ENCODE measurements around the gene RNF220.

RNF220 gene

GRCh38 chr1:44431861-44432260 lies 26.8 kb downstream of the RNF220 start:
- no peak overlapping the region for H3K18ac ChIP-seq (ENCODE audit: low read length)
- no peaks in the 10 kb centered on the region for H3K79me2 ChIP-seq (ENCODE audit: control insufficient read depth, insufficient read depth, low read length, poor library complexity)
- H3K4me2 ChIP-seq (ENCODE audit: low read length): no peak overlapping the region
- no peaks in the 10 kb centered on the region for H3K79me1 ChIP-seq (ENCODE audit: low read length)
- no peak overlapping the region for H3K4ac ChIP-seq (ENCODE audit: low read depth, low read length)
- no peak overlapping the region for H2BK120ac ChIP-seq (ENCODE audit: insufficient read depth, low read length, poor library complexity)
- H3K36me3 ChIP-seq (ENCODE audit: control insufficient read depth in 1 of 2, insufficient read depth in 2 of 2, low read length in 2 of 2): no peaks in the 10 kb centered on the region
- H2AFZ ChIP-seq (ENCODE audit: insufficient read depth, low read length, poor library complexity): no peak overlapping the region
- H4K8ac ChIP-seq (ENCODE audit: low read depth, low read length): no peak overlapping the region
- H3K23ac ChIP-seq (ENCODE audit: low read length): no peak overlapping the region
- DNase-seq: no peak
- H3K27me3 ChIP-seq (ENCODE audit: insufficient read depth, low read length): no peaks in the 10 kb centered on the region
- H4K12ac ChIP-seq (ENCODE audit: low read depth, low read length): no peak overlapping the region
- H3K9ac ChIP-seq (ENCODE audit: low read length): no peak overlapping the region
- H3K9me3 ChIP-seq (ENCODE audit: insufficient read depth, low read depth, low read length): no peaks in the 10 kb centered on the region
- no peak overlapping the region for H2AK5ac ChIP-seq (ENCODE audit: low read length)
- no peak overlapping the region for H4K91ac ChIP-seq (ENCODE audit: low read depth, low read length)
- H3K4me1 ChIP-seq (ENCODE audit: control insufficient read depth in 1 of 2, insufficient read depth in 2 of 2, low read length in 2 of 2): no peaks in the 10 kb centered on the region
- no peak overlapping the region for H3K27ac ChIP-seq (ENCODE audit: low read depth, low read length)
- no peak overlapping the region for H3K4me3 ChIP-seq (ENCODE audit: low read depth, low read length)
- H3K14ac ChIP-seq (ENCODE audit: low read length): no peak overlapping the region
- H2BK5ac ChIP-seq (ENCODE audit: low read depth, low read length, poor library complexity): no peak overlapping the region
- WGBS (ENCODE audit: extremely low coverage, insufficient coverage, insufficient read length): no CpG with 5 or more reads among the region's 2 CpGs
- no peak overlapping the region for H2BK12ac ChIP-seq (ENCODE audit: low read length)

GRCh38 chr1:44433209-44433608 lies 28.2 kb downstream of the RNF220 start:
- no peak overlapping the region for H4K12ac ChIP-seq (ENCODE audit: low read depth, low read length)
- no peaks in the 10 kb centered on the region for H3K9me3 ChIP-seq (ENCODE audit: insufficient read depth, low read depth, low read length)
- no peak overlapping the region for H3K23ac ChIP-seq (ENCODE audit: low read length)
- H2BK120ac ChIP-seq (ENCODE audit: insufficient read depth, low read length, poor library complexity): no peak overlapping the region
- H2BK12ac ChIP-seq (ENCODE audit: low read length): no peak overlapping the region
- no peak overlapping the region for H3K18ac ChIP-seq (ENCODE audit: low read length)
- H3K4me1 ChIP-seq (ENCODE audit: control insufficient read depth in 1 of 2, insufficient read depth in 2 of 2, low read length in 2 of 2): no peaks in the 10 kb centered on the region
- no peak overlapping the region for H3K4ac ChIP-seq (ENCODE audit: low read depth, low read length)
- no peak for DNase-seq
- no peak overlapping the region for H3K14ac ChIP-seq (ENCODE audit: low read length)
- no peak overlapping the region for H2AK5ac ChIP-seq (ENCODE audit: low read length)
- no CpG with 5 or more reads among the region's 2 CpGs for WGBS (ENCODE audit: extremely low coverage, insufficient coverage, insufficient read length)
- no peak overlapping the region for H2BK5ac ChIP-seq (ENCODE audit: low read depth, low read length, poor library complexity)
- no peak overlapping the region for H3K4me2 ChIP-seq (ENCODE audit: low read length)
- H3K4me3 ChIP-seq (ENCODE audit: low read depth, low read length): no peak overlapping the region
- no peaks in the 10 kb centered on the region for H3K79me2 ChIP-seq (ENCODE audit: control insufficient read depth, insufficient read depth, low read length, poor library complexity)
- no peak overlapping the region for H4K8ac ChIP-seq (ENCODE audit: low read depth, low read length)
- no peak overlapping the region for H3K9ac ChIP-seq (ENCODE audit: low read length)
- H3K27me3 ChIP-seq (ENCODE audit: insufficient read depth, low read length): no peaks in the 10 kb centered on the region
- H4K91ac ChIP-seq (ENCODE audit: low read depth, low read length): no peak overlapping the region
- H3K27ac ChIP-seq (ENCODE audit: low read depth, low read length): no peak overlapping the region
- H3K79me1 ChIP-seq (ENCODE audit: low read length): no peaks in the 10 kb centered on the region
- H3K36me3 ChIP-seq (ENCODE audit: control insufficient read depth in 1 of 2, insufficient read depth in 2 of 2, low read length in 2 of 2): no peaks in the 10 kb centered on the region
- no peak overlapping the region for H2AFZ ChIP-seq (ENCODE audit: insufficient read depth, low read length, poor library complexity)

- WGBS (ENCODE audit: extremely low coverage, insufficient coverage, insufficient read length): no CpG with 5 or more reads among the region's 5 CpGs
- no peaks in the 10 kb centered on the region for H3K36me3 ChIP-seq (ENCODE audit: control insufficient read depth in 1 of 2, insufficient read depth in 2 of 2, low read length in 2 of 2)
- no peaks in the 10 kb centered on the region for H3K4me1 ChIP-seq (ENCODE audit: control insufficient read depth in 1 of 2, insufficient read depth in 2 of 2, low read length in 2 of 2)
- no peaks in the 10 kb centered on the region for H3K9me3 ChIP-seq (ENCODE audit: insufficient read depth, low read depth, low read length)
- H3K79me2 ChIP-seq (ENCODE audit: control insufficient read depth, insufficient read depth, low read length, poor library complexity): no peaks in the 10 kb centered on the region
- no peak overlapping the region for H2BK12ac ChIP-seq (ENCODE audit: low read length)
- no peak overlapping the region for H2BK120ac ChIP-seq (ENCODE audit: insufficient read depth, low read length, poor library complexity)
- H3K27ac ChIP-seq (ENCODE audit: low read depth, low read length): no peak overlapping the region
- H3K4me2 ChIP-seq (ENCODE audit: low read length): no peak overlapping the region
- H3K23ac ChIP-seq (ENCODE audit: low read length): no peak overlapping the region
- H2AK5ac ChIP-seq (ENCODE audit: low read length): no peak overlapping the region
- H4K8ac ChIP-seq (ENCODE audit: low read depth, low read length): peak overlapping the region; percentile 10
- H2BK5ac ChIP-seq (ENCODE audit: low read depth, low read length, poor library complexity): no peak overlapping the region
- H3K9ac ChIP-seq (ENCODE audit: low read length): no peak overlapping the region
- no peak overlapping the region for H2AFZ ChIP-seq (ENCODE audit: insufficient read depth, low read length, poor library complexity)
- no peaks in the 10 kb centered on the region for H3K27me3 ChIP-seq (ENCODE audit: insufficient read depth, low read length)
- H4K91ac ChIP-seq (ENCODE audit: low read depth, low read length): no peak overlapping the region
- H3K14ac ChIP-seq (ENCODE audit: low read length): no peak overlapping the region
- H3K79me1 ChIP-seq (ENCODE audit: low read length): no peaks in the 10 kb centered on the region
- DNase-seq: no peak
- no peak overlapping the region for H3K4ac ChIP-seq (ENCODE audit: low read depth, low read length)
- H3K18ac ChIP-seq (ENCODE audit: low read length): no peak overlapping the region
- H3K4me3 ChIP-seq (ENCODE audit: low read depth, low read length): no peak overlapping the region
- no peak overlapping the region for H4K12ac ChIP-seq (ENCODE audit: low read depth, low read length)
Measured at GRCh38 chr1:44436401-44437106, 31.5 kb downstream of the RNF220 start.

- Histone ChIP-seq H4K8ac (ENCODE audit: low read depth, low read length) (no peak overlapping the region), H3K9ac (ENCODE audit: low read length) (no peak overlapping the region), H3K9me3 (ENCODE audit: insufficient read depth, low read depth, low read length) (no peaks in the 10 kb centered on the region), H2AK5ac (ENCODE audit: low read length) (no peak overlapping the region), H3K4me3 (ENCODE audit: low read depth, low read length) (no peak overlapping the region), H3K4ac (ENCODE audit: low read depth, low read length) (no peak overlapping the region), H2BK12ac (ENCODE audit: low read length) (no peak overlapping the region), H2AFZ (ENCODE audit: insufficient read depth, low read length, poor library complexity) (no peak overlapping the region), H3K36me3 (ENCODE audit: control insufficient read depth in 1 of 2, insufficient read depth in 2 of 2, low read length in 2 of 2) (no peaks in the 10 kb centered on the region), H3K4me2 (ENCODE audit: low read length) (no peak overlapping the region), H3K18ac (ENCODE audit: low read length) (no peak overlapping the region), H3K79me2 (ENCODE audit: control insufficient read depth, insufficient read depth, low read length, poor library complexity) (no peaks in the 10 kb centered on the region), H4K12ac (ENCODE audit: low read depth, low read length) (no peak overlapping the region), H3K27me3 (ENCODE audit: insufficient read depth, low read length) (no peaks in the 10 kb centered on the region), H2BK120ac (ENCODE audit: insufficient read depth, low read length, poor library complexity) (no peak overlapping the region), H3K27ac (ENCODE audit: low read depth, low read length) (no peak overlapping the region), H3K23ac (ENCODE audit: low read length) (no peak overlapping the region), H3K4me1 (ENCODE audit: control insufficient read depth in 1 of 2, insufficient read depth in 2 of 2, low read length in 2 of 2) (no peaks in the 10 kb centered on the region), H4K91ac (ENCODE audit: low read depth, low read length) (no peak overlapping the region), H3K79me1 (ENCODE audit: low read length) (no peaks in the 10 kb centered on the region), H3K14ac (ENCODE audit: low read length) (no peak overlapping the region), H2BK5ac (ENCODE audit: low read depth, low read length, poor library complexity) (no peak overlapping the region)
- WGBS (ENCODE audit: extremely low coverage, insufficient coverage, insufficient read length): no CpG with 5 or more reads among the region's 8 CpGs
- no peak for DNase-seq
Measured at GRCh38 chr1:44437107-44437716, 32.2 kb downstream of the RNF220 start.

Measured in trophoblast cell (in vitro differentiated cells and primary cell).